GM18909 (cell line): ENCODE data around the gene UTRN.

Experiments
- ATAC-seq: cut with Tn5 transposase; IDR thresholded peaks from one replicate; pipeline ENCODE4 v1.9.1; 2021; ENCODE audit warnings: mild to moderate bottlenecking; ENCODE audit not compliant: unreplicated experiment, poor library complexity

The UTRN gene

DNA sequence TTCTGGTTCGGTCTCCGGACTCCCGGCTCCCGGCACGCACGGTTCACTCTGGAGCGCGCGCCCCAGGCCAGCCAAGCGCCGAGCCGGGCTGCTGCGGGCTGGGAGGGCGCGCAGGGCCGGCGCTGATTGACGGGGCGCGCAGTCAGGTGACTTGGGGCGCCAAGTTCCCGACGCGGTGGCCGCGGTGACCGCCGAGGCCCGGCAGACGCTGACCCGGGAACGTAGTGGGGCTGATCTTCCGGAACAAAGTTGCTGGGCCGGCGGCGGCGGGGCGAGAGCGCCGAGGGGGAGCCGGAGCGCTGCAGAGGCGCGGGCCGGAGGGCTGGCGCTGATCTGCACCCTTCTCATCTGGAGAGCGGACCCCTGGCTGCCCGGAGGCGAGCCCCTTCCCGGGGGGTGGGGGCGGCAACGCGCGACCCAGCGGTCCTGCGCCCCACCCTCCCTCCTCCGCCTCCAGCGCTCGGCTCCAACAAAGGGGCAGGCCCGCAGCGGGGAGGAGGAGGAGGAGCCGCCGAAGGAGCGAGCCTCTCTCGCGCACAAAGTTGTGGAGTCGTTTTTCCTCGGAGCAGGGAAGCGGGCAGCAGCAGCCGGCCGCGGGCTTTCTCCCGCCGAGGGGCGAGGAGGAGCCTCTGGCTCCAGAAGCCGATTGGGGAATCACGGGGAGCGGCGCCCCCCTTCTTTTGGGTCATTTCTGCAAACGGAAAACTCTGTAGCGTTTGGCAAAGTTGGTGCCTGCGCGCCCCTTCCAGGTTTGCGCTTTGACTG, at the start of gene UTRN:
Gene UTRN, plus strand, starts transcription at position 553 of the 765 bp plus-strand sequence. CDS start 6,494 bp downstream, outside the sequence.
- peak; percentile 58 for ATAC-seq

DNA sequence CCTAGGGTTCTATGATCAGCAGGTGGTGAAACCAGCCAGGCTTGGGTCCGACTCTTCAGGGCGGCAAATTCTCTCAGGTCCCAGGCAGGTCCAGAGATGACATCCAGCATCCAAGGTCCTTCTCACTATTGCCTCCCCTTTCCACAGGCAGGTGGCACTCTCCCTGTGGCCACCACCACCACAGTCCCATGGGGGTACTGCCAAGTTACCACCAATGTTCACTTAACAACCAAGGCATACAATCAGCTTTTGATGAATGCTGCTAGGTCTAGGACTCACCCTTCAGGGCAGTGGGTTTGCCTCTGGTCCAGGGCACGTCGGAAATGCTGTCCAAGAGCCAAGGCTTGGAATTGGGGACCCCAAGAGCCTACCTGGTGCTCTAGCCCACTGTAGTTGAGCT, 40.4 kb upstream of the UTRN start:
- no peak for ATAC-seq

DNA sequence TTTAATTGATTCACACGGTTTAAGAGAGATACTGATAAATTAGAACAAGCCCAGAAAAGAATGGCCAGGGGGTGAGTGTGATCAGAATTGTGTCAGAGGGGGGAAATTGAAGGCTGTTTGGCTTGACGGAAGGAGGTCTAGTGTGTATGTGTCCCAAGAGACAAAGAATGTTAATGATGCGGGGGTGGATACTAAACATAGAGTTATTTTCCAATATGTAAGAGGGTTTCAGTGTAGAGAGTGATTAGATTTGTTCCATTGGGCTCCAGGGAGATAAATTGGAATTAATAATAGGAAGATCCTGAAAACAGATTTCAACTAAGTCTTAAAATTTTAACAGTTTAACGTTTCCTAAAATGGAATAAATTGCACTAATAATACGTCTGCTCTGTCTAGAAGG, 38.1 kb upstream of the UTRN start:
- no peak for ATAC-seq

DNA sequence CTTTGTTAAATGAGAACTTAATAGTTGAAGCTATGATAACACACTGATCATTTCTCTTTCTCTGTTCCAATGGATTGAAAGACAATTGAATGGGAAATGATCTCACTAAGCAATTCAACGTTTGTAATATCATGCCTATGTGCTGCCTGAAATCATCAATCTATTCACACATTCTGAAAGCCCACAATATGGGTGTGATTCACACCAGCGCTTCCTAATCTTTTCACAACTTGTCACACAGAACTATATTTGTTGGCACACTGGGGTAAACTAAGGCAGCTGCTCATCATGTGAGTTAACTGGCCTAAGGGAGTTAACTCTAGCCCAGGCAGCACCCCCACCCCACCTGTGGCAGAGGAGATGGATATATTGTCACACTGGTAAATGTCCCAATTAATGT, 37.1 kb upstream of the UTRN start:
- ATAC-seq = peak; percentile 31

DNA sequence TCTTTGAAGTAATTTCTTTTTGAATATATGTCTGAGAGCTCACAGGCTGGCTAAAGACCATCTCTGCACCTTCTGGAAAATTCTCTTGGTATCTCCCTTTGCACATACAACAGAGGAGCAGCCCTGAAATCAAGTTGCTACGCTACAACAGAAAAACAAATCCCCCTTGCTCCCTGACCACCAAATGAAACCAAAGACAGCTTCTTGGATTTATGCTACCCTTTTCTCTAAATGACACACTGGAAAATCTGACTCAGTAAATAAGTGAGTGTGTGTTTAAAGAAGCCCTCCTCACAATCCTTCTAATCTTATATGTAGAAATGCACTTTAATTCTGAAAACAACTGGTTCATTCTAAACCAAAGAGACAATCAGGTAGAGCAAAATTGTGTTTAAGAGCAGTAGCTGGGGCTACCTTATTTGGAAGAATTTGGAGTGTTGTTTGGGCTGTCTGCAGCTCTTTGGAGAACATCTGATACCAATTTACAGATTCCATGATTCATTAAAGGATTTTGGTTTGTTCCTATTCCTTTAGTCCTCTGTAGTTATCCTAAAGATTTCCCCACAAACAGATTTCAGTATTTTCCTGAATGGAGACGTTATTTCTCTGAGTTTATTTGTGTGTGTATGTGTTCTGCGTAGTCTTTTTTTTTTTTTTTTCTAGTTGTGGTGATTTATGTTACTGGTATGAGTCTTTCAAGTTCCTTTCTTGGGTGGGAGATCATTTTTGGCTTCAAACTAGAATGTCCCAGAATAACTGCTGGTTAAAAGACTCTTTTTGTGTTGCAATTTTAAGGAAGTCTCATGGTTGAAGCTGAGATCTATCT, 36.4 kb upstream of the UTRN start:
- ATAC-seq = peak; percentile 48

DNA sequence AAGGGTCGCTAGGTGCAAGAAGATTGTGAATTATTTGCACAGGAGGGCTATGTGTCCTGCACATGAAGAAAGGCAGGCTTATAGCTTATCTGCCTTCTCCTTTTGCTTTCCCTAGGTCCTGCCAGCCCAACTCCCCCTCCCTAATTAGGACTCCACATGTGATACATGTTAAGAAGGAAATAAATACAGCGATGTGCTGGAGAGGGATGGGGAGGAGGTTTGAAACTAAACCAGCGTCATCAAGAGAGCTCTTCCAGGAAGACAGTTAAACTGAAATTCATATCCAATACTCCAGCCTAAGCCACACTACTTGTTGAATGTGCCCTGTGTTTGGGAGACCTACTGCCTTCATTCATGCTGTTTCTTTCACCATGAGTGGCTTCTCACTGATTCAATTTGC, 34.9 kb upstream of the UTRN start:
- no peak for ATAC-seq

DNA sequence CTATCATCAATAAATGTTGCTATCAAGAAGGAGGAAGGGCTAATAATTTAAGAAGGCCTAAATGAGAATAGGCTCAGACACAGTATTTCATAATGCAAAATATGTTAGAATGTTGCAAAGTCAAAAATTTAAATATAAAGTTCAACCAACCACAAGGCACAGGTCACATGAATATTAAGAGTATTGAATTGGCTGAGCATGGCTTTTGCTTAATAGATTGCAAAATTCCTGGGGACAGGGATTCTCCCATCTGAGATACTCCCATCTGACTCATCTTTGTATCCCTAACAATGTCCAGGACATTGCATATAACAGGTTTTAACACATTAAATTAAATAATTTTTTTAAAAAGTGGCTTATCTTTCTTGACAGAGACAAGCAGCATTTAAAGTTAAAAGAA, 32.9 kb upstream of the UTRN start:
- no peak for ATAC-seq

DNA sequence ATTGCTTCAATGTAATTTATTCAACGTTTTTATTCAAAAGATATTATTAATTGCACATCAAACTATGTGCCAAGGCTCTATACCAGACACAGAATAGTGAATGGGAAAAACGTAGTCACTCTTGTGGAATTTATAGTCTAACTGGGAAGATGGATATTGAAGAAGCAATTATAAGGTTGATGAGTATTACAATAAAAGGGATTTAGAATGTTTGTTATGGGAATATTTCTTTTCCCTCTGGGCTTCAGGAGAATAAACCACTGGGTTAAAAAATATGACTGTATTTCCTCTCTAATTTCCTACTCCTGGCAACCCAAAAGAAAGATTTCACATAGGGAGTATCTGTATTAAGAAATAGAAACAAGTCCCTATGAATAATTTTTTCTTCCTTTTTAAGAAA, 25.1 kb upstream of the UTRN start:
- ATAC-seq = no peak

DNA sequence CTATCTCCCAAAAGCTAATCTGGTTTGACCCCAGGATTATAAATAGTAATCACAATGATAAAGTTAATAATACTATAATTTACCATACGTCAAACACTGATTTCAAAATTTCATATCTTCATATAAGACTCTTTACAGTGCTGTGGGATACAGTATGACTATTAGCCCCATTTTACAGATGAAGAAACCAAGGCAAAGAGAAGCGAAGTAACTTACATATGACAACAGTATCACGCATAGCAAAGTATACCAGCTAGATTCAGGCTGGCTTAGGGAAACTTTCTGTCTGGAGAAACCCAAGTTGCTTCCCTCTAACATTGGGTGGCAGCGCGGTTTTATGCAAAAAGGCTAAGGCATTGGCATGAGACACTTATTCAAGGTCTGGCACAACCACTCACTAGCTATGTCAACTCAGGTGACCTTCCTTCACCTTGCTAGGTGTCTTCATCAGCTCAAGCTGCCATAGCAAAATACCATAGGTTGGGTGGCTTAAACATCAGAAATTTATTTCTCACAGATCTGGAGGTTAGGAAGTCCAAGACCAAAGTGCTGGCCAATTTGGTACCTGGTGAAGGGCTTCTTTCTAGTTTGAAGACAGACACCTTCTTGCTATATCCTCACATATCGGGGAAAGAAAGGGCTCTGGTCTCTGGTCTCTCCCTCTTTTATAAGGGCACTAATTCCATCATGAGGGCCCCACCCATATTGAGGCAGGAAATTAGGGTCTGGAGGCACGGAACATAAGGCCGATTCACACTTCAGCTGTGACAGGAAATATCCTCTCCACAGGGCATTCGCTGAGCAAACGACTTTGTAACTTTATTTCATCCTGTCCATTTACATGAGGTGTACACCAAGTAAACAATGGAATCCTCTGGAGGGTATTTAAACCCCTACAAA, 22.4 kb upstream of the UTRN start:
- no peak for ATAC-seq

DNA sequence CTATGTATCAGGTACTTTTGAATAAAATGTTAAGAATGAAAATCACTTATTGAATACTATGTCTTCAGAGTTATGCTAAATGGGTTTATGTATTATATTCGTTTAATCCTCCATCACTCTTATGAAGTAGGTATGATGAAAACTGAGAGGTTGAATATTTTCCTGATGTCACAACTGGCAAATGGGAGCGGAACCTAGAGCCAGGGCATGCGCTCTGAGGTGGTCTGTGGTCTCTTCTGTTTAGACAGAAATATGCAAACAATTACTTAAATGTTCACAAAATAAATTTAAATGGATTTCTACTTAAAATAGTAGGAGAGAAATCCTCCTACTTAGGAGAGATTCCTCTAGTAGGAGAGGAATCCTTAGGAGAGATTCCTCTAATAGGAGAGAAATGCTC, 21.3 kb upstream of the UTRN start:
- no peak for ATAC-seq

DNA sequence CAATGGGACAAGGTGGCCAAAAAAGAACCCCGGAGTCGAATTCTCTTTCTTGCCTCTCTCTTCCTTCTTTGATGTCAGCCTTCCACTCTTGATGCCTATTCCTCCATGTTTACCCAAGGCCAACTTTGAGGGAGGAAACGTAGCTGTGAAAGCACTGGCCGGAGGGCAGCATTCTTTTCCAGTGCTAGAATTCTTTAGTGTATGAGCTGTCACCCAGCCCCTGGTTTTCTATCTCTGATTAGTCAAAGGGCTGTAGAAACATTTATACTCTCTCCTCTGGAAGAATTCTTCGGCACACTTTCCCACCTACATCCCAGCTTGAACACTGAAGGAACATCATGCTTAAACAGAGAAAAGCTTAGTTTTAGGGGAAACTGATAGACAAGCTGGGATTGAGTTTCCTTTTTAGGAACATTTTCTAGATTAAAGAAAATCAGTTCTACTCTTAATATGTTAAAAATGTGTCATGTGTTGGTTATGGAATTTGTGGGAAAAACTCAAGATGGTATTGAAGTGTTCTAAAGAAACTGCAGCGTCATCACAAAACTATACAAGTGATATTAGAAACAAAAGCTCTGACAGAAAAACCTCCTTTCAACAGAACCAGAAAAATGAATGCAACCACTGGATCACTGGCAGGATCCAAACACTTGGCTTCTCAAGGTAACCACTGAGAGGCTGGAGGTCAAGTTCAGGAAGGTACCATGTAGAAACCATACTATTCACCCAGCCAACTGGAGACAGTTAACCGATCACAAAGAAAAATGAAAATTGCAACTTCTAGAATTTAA, 20.7 kb upstream of the UTRN start:
- ATAC-seq = no peak

DNA sequence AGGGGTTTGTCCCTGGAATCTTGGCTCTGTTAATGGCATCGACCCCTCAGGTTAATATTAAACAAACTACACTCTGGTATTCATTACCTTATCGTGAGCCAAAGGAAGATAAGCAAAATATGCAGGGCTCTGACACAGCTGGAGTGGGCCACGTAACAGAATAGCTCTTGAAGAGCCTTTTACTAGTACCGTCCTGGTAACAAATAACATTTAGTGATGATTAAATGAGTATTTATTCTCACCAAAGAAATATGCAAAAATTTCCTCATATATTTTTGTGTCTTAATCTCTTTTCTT, 20.1 kb upstream of the UTRN start:
- ATAC-seq = no peak

DNA sequence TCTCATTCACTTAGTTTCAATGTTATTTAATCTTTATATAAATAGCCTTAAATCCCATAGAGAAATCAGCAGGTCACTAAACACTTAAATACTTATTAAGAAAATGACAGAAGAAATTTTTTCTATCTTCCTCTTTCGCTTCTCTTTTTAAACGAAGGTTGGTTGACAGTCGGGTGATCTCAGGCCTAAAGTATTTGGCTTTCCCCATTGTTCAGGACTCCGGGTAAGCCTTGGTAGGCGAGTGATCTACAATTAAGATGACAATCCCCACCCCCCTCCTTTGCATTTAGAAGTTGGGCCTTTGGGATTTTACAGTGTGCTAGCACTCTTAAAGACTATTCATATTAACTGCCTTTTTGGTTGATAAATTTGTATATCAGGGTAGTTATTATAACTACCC, 19.7 kb upstream of the UTRN start:
- ATAC-seq = peak; percentile 84

DNA sequence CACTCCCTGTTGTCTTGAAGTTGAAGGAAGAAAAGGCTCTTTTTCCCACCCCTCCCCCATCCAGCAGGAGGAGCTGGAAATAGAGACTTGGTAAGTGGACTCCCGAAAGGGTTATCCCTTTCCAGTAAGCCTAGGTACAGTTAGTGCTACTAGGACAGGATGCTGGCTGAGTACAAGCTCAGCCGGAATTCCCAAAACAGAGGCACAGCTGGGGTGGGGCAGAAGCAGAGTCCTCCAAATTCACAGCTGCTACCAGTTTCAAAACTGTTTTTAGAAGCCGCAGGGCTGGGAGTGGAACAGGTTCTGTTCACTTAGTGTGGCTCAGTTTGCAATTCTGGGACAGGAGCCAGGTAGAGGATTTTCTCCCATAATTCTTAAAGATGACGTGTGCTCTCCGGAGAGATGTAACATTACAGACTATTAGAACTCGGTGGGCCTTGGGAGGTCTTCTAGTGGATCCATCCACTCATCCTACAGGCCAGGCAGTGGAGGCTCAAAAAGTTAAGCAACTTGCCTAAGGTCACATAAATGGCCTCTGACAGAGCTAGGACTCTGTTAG, 19.0 kb upstream of the UTRN start:
- ATAC-seq = no peak

DNA sequence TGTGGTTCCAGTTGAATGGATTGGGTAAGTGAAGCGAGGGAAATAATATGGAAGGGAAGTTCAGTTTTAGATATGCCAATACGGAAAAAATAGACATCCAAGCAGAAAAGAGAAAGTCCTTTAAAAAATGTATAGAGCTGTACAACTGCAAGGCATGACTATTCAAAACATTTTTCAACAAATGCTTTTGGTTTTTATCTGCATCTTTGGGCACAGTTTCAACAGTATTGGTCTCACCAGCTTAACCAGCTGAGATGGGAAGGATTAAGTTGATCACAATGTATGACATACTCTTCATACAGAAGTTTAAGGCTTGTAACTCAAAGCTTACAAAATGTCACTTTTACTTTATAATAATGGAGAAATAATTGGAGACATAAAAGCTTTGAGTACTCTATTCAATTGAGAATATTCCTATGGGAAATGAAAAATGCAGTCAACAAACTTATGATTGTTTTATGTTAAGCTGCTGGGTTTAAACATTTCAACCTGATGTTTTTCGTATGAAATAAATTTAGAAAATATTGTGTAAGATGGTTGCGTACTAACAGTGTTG, 16.3 kb upstream of the UTRN start:
- ATAC-seq = no peak

DNA sequence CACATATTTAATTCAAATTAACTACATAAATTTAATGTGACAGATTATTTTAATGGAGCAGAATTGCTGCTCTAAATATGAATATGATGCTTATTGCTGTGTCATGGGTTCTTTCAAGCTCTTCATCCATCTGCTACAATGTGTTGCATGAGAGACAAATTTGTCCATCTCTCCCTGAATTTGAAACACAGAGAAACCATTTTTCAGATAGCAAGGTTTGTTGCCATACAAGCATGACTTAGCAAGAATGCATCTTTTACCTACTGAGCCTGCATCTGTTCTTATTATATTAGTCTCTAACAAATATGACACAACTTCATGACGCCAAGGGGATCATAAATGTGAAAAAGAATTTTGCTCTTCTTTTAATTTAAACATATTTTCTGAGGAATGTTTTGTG, 8.0 kb upstream of the UTRN start:
- ATAC-seq = no peak

DNA sequence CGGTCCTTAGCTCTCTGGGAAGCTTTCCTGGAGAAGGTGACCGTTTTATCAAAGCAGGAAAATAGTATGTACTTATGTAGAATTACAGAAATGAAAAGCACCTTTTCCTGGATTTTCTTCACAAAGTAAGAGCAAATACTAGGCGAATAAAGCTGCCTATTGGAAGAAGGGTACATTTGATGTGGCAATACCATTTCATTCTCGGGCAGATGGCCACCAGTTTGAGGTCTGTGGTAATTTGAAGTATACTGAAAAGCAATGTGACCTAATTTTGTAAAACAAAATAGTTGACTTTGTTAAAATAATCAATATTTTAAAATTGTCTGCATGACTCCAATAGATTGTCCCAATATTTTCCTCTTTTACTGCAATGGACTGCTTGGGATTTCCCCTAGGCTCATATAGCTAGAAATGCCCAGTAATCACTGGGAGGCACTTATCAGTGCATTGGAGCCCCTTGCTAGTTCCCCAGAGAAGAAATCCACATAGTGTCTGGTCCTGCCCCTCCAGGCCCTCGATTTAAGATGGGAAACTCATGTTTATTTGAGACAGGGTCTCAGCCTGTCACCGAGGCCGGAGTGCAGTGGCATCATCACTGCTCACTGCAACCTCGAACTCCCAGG, 7.4 kb upstream of the UTRN start:
- no peak for ATAC-seq

DNA sequence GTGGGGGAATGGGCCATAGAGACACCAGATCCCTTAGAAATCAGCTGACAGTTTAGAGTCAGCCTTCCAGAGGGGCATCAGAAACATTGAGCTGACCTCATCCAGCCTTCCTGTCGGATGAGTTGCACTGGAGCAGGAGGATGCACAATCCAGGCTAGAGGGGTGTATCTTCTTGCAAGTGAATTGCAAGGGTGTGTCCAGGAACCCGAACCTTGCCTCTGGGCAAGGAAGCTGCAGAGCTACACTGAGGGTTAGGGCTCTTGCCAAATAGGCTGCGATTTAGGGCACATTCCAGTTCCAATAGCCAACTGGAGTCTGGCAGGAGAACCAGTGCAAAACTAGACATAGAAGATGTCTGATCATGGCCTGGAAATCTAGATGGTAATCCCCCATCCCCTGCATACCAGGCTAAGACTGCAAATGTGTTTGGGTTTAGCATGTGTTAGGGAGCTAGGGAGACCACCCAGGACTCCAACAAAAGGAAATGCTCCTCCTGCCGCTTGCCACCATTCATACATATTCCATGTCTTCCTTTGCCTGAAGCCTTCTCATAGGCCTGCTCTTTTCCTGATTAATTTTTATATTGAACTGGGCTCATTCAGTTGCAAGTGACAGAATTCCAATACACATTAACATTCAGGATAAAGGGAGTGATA, 6.3 kb upstream of the UTRN start:
- no peak for ATAC-seq
